ENCODE measurements around the gene DLG2. TPM values are rescaled to one million over a fixed set of nuclear protein-coding genes. Genes with fewer than 3 reads are reported as not detected.
A peak's percentile ranks its signal among the peaks of the same experiment; 100 is the strongest.

DLG2 gene
- total RNA-seq, 1 donor, result 3.0 TPM

DNA sequence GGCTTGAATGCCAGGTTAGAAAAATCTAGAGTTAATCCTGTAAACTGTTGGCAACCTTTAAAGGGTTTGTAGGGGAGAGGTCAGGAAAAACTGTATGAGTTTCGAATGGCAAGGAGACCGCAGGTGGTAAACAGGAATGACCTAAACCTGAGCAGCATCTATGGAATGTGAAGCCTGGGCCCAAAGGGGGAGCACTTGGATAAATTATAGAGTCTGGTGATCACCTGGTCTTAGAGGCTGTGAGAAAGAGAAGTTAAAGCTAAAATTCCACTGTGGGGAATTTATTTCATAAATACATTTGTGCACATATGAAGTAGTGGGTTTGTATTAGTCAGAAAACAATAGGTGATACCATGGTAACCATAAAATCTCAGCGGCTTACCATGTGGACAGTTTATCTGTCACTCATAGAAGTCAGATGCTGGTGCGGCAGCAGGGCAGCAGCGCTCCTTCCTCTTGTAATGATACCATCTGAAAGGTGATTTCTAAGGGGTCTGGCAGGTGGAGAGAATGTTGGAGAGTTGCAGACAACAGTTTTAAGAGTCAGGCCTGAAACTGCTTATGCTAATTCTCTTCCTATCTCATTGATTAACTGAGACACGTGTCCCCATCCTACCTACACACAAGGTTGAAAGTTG lies 1236.6 kb downstream of the DLG2 start:
- no peak overlapping the region for H3K4me3 ChIP-seq (ENCODE audit: low read depth, low read length)
- TF ChIP-seq, protein P1, sequence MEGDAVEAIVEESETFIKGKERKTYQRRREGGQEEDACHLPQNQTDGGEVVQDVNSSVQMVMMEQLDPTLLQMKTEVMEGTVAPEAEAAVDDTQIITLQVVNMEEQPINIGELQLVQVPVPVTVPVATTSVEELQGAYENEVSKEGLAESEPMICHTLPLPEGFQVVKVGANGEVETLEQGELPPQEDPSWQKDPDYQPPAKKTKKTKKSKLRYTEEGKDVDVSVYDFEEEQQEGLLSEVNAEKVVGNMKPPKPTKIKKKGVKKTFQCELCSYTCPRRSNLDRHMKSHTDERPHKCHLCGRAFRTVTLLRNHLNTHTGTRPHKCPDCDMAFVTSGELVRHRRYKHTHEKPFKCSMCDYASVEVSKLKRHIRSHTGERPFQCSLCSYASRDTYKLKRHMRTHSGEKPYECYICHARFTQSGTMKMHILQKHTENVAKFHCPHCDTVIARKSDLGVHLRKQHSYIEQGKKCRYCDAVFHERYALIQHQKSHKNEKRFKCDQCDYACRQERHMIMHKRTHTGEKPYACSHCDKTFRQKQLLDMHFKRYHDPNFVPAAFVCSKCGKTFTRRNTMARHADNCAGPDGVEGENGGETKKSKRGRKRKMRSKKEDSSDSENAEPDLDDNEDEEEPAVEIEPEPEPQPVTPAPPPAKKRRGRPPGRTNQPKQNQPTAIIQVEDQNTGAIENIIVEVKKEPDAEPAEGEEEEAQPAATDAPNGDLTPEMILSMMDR (IDR thresholded peaks at IDR 0.05; ENCODE audit: insufficient read depth, low read length), result no peak
- no peak for DNase-seq (ENCODE audit: low read depth)

- TF ChIP-seq, protein P1 (IDR thresholded peaks at IDR 0.05; ENCODE audit: insufficient read depth, low read length), result no peak
- no peak overlapping the region for H3K4me3 ChIP-seq (ENCODE audit: low read depth, low read length)
- no peak for DNase-seq (ENCODE audit: low read depth)
Observed at GRCh38 chr11:84389696-84390095, 1237.4 kb downstream of the DLG2 start.

- DNase-seq (ENCODE audit: low read depth), result peak; percentile 77
- TF ChIP-seq, protein P1 (IDR thresholded peaks at IDR 0.05; ENCODE audit: insufficient read depth, low read length), result peak; percentile 90
Observed at GRCh38 chr11:84384731-84385130, 1242.4 kb downstream of the DLG2 start.

GRCh38 chr11:84383576-84383975 lies 1243.6 kb downstream of the DLG2 start:
- TF ChIP-seq, protein P1 (IDR thresholded peaks at IDR 0.05; ENCODE audit: insufficient read depth, low read length), result no peak
- peak; percentile 52 for DNase-seq (ENCODE audit: low read depth)
- H3K4me3 ChIP-seq (ENCODE audit: low read depth, low read length), result no peak overlapping the region

More at GRCh38 chr11:84384731-84385130, 1242.4 kb downstream of the DLG2 start:
- H3K4me3 ChIP-seq (ENCODE audit: low read depth, low read length), result no peak overlapping the region

DNA sequence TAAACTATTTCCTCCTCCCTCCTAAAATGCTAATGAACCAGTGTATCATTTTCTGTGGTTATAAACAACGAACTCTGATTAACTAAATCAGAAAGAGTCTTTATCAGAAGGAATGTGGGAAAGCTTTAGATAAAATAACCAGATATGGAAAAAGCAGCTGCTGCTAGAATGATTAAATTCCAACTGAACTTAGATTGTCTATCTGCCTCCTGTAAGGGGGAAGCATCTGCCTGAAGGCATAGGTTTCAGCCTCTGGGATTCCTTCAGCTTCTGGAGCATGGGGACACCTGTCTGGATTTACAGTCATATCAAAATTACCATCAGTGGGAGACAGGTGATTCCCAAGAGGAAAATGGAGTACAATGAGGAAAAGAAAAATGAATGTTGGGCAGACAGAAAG lies 1245.5 kb downstream of the DLG2 start:
- H3K4me3 ChIP-seq (ENCODE audit: low read depth, low read length), result no peak overlapping the region
- DNase-seq (ENCODE audit: low read depth), result no peak
- TF ChIP-seq, protein P1 (IDR thresholded peaks at IDR 0.05; ENCODE audit: insufficient read depth, low read length), result no peak

DNA sequence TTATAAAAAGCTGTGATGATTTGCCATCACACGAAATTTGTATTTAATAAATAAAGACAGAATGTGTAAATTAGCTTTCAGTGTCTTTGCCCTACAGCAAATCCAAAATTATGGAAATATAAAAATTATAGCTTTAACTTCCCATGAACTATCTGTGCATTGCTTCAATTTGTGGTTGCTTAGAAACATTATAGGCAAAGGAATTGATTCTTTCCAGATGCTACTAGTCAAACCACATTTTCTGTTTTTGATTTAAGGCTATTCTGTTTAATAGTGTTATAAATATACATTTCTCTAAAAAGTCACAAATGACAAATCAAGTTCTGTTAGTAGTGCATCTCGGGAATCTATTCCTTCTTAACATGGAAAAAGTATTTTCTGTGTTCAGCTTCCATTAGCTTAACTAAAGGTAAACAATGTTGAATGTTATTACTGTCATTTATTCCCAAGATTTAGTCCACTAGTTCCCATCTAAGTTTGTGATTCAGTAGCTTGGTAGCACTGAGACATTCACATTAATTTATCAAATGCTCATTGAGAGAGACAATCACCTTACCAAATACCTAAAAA lies 1254.7 kb downstream of the DLG2 start:
- H3K4me3 ChIP-seq (ENCODE audit: low read depth, low read length), result no peak overlapping the region
- TF ChIP-seq, protein P1 (IDR thresholded peaks at IDR 0.05; ENCODE audit: insufficient read depth, low read length), result no peak
- no peak for DNase-seq (ENCODE audit: low read depth)
